Keratinocyte (primary cell): ENCODE measurements around the gene TP73.

Experiments
- EZH2 ChIP-seq: IDR thresholded peaks from one replicate; pipeline ENCODE4 v1.6.1; 2012; ENCODE audit warnings: inconsistent platforms, mild to moderate bottlenecking, low read length, moderate library complexity
- TF ChIP-seq, protein P1 (sequence below), 3 experiments: IDR thresholded peaks in 1 of 3; conservative IDR thresholded peaks in 1 of 3; optimal IDR thresholded peaks in 1 of 3; 2 replicates in 2 of 3; 3 replicates in 1 of 3; pipeline versions ENCODE3 to v1.5.1; 2011; ENCODE audit warnings: low read length in 3 of 3, mild to moderate bottlenecking in 3 of 3, moderate library complexity in 2 of 3, control low read depth in 1 of 3, inconsistent platforms in 1 of 3; ENCODE audit not compliant: insufficient read depth in 2 of 3; ENCODE audit errors: extremely low read depth in 1 of 3

DNA sequence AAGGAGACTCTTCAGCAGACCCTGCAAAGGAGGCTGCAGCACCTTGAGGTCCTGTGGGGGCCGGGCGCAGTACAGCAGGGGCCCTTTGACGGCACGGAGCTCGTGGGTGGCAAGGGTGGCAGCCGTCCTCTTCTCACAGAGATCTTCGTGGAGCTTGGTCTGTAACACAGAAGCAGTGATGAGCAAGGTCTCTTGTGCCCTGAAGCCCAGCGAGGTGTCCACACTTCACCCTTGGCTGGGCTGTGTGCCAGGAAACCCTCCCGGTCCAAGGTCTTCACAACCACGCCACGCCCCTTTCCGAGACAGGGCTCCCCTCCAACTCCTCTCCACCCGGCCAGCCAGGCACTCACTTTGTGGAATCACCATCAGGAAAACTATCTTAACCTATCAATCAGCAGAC is 132.7 kb downstream of the TP73 start:
- no peak for TF ChIP-seq EZH2
- TF ChIP-seq, protein P1, sequence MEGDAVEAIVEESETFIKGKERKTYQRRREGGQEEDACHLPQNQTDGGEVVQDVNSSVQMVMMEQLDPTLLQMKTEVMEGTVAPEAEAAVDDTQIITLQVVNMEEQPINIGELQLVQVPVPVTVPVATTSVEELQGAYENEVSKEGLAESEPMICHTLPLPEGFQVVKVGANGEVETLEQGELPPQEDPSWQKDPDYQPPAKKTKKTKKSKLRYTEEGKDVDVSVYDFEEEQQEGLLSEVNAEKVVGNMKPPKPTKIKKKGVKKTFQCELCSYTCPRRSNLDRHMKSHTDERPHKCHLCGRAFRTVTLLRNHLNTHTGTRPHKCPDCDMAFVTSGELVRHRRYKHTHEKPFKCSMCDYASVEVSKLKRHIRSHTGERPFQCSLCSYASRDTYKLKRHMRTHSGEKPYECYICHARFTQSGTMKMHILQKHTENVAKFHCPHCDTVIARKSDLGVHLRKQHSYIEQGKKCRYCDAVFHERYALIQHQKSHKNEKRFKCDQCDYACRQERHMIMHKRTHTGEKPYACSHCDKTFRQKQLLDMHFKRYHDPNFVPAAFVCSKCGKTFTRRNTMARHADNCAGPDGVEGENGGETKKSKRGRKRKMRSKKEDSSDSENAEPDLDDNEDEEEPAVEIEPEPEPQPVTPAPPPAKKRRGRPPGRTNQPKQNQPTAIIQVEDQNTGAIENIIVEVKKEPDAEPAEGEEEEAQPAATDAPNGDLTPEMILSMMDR (optimal IDR thresholded peaks at IDR 0.05 in 1 of 3, IDR thresholded peaks at IDR 0.05 in 1 of 3, conservative IDR thresholded peaks at IDR 0.05 in 1 of 3; ENCODE audit: extremely low read depth in 1 of 3, insufficient read depth in 2 of 3, low read length in 3 of 3), result no peak
